WTC11 (cell line): ENCODE measurements around the gene KATNA1.

Experiments used
- FOXP4 ChIP-seq: sonication (generic); formaldehyde crosslinking; IDR thresholded peaks from 2 replicates; pipeline ENCODE4 v1.8.0; 2022; ENCODE audit warnings: mild to moderate bottlenecking, missing genetic modification reagents
- GABPB1 ChIP-seq: sonication (generic); formaldehyde crosslinking; IDR thresholded peaks from 2 replicates; pipeline ENCODE4 v1.8.1; 2023; ENCODE audit warnings: mild to moderate bottlenecking, missing genetic modification reagents
- IRF2 ChIP-seq: sonication (generic); formaldehyde crosslinking; IDR thresholded peaks from 2 replicates; pipeline ENCODE4 v1.8.0; 2022; ENCODE audit warnings: low read depth, missing genetic modification reagents, borderline replicate concordance
- JUN ChIP-seq: sonication (generic); formaldehyde crosslinking; IDR thresholded peaks from 2 replicates; pipeline ENCODE4 v1.8.0; 2023; ENCODE audit warnings: mild to moderate bottlenecking, missing genetic modification reagents
- MYBL2 ChIP-seq: sonication (generic); formaldehyde crosslinking; IDR thresholded peaks from 2 replicates; pipeline ENCODE4 v1.8.1; 2023; ENCODE audit warnings: mild to moderate bottlenecking, moderate library complexity, missing genetic modification reagents
- NR3C1 ChIP-seq: sonication (generic); formaldehyde crosslinking; conservative IDR thresholded peaks from 2 replicates; pipeline ENCODE4 v1.8.1; 2023; ENCODE audit warnings: low read depth, mild to moderate bottlenecking, missing genetic modification reagents
- SMAD4 ChIP-seq: sonication (generic); formaldehyde crosslinking; IDR thresholded peaks from 2 replicates; pipeline ENCODE4 v1.8.0; 2022; ENCODE audit warnings: mild to moderate bottlenecking, missing genetic modification reagents
- TEAD4 ChIP-seq: sonication (generic); formaldehyde crosslinking; IDR thresholded peaks from 2 replicates; pipeline ENCODE4 v1.8.0; 2022; ENCODE audit warnings: mild to moderate bottlenecking, missing genetic modification reagents
- TF ChIP-seq, protein P1 (sequence below): sonication (generic); formaldehyde crosslinking; IDR thresholded peaks from 2 replicates; pipeline ENCODE4 v1.8.0; 2022; ENCODE audit warnings: mild to moderate bottlenecking, missing genetic modification reagents
- TF ChIP-seq, protein P2 (sequence below): fragments of 200-600 bp; IDR thresholded peaks from 2 replicates; pipeline ENCODE4 v1.8.0; 2022; ENCODE audit warnings: antibody characterized with exemption
- TF ChIP-seq, protein P3 (sequence below): sonication (generic); formaldehyde crosslinking; IDR thresholded peaks from 2 replicates; pipeline ENCODE4 v1.8.1; 2023; ENCODE audit warnings: mild to moderate bottlenecking, missing genetic modification reagents, borderline replicate concordance

GRCh38 chr6:149593408-149593807, 55.1 kb downstream of the KATNA1 start:
- TF ChIP-seq, protein P1, sequence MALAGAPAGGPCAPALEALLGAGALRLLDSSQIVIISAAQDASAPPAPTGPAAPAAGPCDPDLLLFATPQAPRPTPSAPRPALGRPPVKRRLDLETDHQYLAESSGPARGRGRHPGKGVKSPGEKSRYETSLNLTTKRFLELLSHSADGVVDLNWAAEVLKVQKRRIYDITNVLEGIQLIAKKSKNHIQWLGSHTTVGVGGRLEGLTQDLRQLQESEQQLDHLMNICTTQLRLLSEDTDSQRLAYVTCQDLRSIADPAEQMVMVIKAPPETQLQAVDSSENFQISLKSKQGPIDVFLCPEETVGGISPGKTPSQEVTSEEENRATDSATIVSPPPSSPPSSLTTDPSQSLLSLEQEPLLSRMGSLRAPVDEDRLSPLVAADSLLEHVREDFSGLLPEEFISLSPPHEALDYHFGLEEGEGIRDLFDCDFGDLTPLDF (CRISPR knock-in tag), result no peak
- TF ChIP-seq, protein P2, sequence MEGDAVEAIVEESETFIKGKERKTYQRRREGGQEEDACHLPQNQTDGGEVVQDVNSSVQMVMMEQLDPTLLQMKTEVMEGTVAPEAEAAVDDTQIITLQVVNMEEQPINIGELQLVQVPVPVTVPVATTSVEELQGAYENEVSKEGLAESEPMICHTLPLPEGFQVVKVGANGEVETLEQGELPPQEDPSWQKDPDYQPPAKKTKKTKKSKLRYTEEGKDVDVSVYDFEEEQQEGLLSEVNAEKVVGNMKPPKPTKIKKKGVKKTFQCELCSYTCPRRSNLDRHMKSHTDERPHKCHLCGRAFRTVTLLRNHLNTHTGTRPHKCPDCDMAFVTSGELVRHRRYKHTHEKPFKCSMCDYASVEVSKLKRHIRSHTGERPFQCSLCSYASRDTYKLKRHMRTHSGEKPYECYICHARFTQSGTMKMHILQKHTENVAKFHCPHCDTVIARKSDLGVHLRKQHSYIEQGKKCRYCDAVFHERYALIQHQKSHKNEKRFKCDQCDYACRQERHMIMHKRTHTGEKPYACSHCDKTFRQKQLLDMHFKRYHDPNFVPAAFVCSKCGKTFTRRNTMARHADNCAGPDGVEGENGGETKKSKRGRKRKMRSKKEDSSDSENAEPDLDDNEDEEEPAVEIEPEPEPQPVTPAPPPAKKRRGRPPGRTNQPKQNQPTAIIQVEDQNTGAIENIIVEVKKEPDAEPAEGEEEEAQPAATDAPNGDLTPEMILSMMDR, result no peak
- TF ChIP-seq NR3C1 (no peak), FOXP4 (CRISPR knock-in tag) (no peak), IRF2 (CRISPR knock-in tag) (no peak), JUN (CRISPR knock-in tag) (no peak), GABPB1 (CRISPR knock-in tag) (no peak), SMAD4 (CRISPR knock-in tag) (no peak), TEAD4 (CRISPR knock-in tag) (no peak), MYBL2 (CRISPR knock-in tag) (no peak)
- TF ChIP-seq, protein P3, sequence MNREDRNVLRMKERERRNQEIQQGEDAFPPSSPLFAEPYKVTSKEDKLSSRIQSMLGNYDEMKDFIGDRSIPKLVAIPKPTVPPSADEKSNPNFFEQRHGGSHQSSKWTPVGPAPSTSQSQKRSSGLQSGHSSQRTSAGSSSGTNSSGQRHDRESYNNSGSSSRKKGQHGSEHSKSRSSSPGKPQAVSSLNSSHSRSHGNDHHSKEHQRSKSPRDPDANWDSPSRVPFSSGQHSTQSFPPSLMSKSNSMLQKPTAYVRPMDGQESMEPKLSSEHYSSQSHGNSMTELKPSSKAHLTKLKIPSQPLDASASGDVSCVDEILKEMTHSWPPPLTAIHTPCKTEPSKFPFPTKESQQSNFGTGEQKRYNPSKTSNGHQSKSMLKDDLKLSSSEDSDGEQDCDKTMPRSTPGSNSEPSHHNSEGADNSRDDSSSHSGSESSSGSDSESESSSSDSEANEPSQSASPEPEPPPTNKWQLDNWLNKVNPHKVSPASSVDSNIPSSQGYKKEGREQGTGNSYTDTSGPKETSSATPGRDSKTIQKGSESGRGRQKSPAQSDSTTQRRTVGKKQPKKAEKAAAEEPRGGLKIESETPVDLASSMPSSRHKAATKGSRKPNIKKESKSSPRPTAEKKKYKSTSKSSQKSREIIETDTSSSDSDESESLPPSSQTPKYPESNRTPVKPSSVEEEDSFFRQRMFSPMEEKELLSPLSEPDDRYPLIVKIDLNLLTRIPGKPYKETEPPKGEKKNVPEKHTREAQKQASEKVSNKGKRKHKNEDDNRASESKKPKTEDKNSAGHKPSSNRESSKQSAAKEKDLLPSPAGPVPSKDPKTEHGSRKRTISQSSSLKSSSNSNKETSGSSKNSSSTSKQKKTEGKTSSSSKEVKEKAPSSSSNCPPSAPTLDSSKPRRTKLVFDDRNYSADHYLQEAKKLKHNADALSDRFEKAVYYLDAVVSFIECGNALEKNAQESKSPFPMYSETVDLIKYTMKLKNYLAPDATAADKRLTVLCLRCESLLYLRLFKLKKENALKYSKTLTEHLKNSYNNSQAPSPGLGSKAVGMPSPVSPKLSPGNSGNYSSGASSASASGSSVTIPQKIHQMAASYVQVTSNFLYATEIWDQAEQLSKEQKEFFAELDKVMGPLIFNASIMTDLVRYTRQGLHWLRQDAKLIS, result no peak
